ENCODE results near the gene UNC13A. TPM values are rescaled to one million over a fixed set of nuclear protein-coding genes. Genes with fewer than 3 reads are reported as not detected.

The UNC13A gene
- total and polyA plus RNA-seq, 2 of the 8 experiments (the other 6 are each of a cell fraction or from before 2014, with no cell fraction given), result 13.1 to 47.6 TPM

GRCh38 chr19:17724655-17725054 is 36.5 kb upstream of the UNC13A start (continued):
- TF ChIP-seq BCL11A (IDR thresholded peaks at IDR 0.05; ENCODE audit: low read depth in 2 of 2, low read length in 2 of 2) (no peak), POU5F1 (IDR thresholded peaks at IDR 0.05; ENCODE audit: low read depth, low read length) (no peak), SP1 (IDR thresholded peaks at IDR 0.05; ENCODE audit: low read depth, low read length) (no peak), KDM5A (IDR thresholded peaks at IDR 0.05; ENCODE audit: low read length) (no peak), JUND (IDR thresholded peaks at IDR 0.05; ENCODE audit: low read length) (no peak), RBBP5 (IDR thresholded peaks at IDR 0.05; ENCODE audit: borderline replicate concordance, low read depth, low read length) (no peak)
